ENCODE data around the gene ADGRA3. TPM values are rescaled to one million over a fixed set of nuclear protein-coding genes. Genes with fewer than 3 reads are reported as not detected.

The ADGRA3 gene
- total RNA-seq, 5 donors from 2014 or later (not counting 1 experiment from before 2014, with no cell fraction given): 0.59 to 3.6 (median 1.8) TPM

GRCh38 chr4:22502895-22503814, 12.7 kb downstream of the ADGRA3 start:
- no peak for ATAC-seq (replicated peaks in 1 of 4)
- DNase-seq: no peak
- Histone ChIP-seq H3K27ac (ENCODE audit: low read length) (no peak overlapping the region), H3K9me3 (no peaks in the 10 kb centered on the region), H3K27me3 (replicated peaks in 1 of 2; ENCODE audit: control insufficient read depth in 2 of 2, extremely low read depth in 1 of 2, insufficient read depth in 2 of 2, low read length in 1 of 2) (no peaks in the 10 kb centered on the region), H3K36me3 (ENCODE audit: control insufficient read depth in 2 of 2, extremely low read depth in 1 of 2, insufficient read depth in 1 of 2, low read length in 1 of 2) (no peaks in the 10 kb centered on the region), H3K4me3 (ENCODE audit: control insufficient read depth in 1 of 2, extremely low read depth in 1 of 2, low read length in 1 of 2) (no peak overlapping the region), H3K4me1 (ENCODE audit: control insufficient read depth in 1 of 2, extremely low read depth in 1 of 2, insufficient read depth in 2 of 2, low read length in 2 of 2) (no peaks in the 10 kb centered on the region)
- ChIA-PET CTCF (no interaction called here), POLR2A (no interaction called here)
- no peaks in the 10 kb centered on the region for H3K9me3 Mint-ChIP-seq
- H3K36me3 Mint-ChIP-seq: no peaks in the 10 kb centered on the region
- WGBS (ENCODE audit: insufficient coverage): no CpG with 5 or more reads among the region's 3 CpGs
- peaks cover 0 to 9% (median 5%) of the 10 kb centered on the region in 3 donors for H3K4me1 Mint-ChIP-seq
- no peaks in the 10 kb centered on the region for H3K27me3 Mint-ChIP-seq
- H3K27ac Mint-ChIP-seq: no peak overlapping the region
- H3K4me3 Mint-ChIP-seq: no peak overlapping the region

- CTCF ChIA-PET: no interaction called here
- 100% methylated on average over 1 of the region's 3 CpGs for WGBS (ENCODE audit: insufficient coverage)
- no peaks in the 10 kb centered on the region for H3K27me3 ChIP-seq (replicated peaks in 1 of 2; ENCODE audit: control insufficient read depth in 2 of 2, extremely low read depth in 1 of 2, insufficient read depth in 2 of 2, low read length in 1 of 2)
- Mint-ChIP-seq H3K27me3 (no peaks in the 10 kb centered on the region), H3K9me3 (no peaks in the 10 kb centered on the region), H3K27ac (no peak overlapping the region), H3K4me3 (no peak overlapping the region), H3K36me3 (no peaks in the 10 kb centered on the region), H3K4me1 (peaks cover 0 to 9% (median 5%) of the 10 kb centered on the region in 3 donors)
- H3K27ac ChIP-seq (ENCODE audit: low read length): no peak overlapping the region
- DNase-seq: no peak
- H3K4me3 ChIP-seq (ENCODE audit: control insufficient read depth in 1 of 2, extremely low read depth in 1 of 2, low read length in 1 of 2): no peak overlapping the region
- no peaks in the 10 kb centered on the region for H3K9me3 ChIP-seq
- H3K36me3 ChIP-seq (ENCODE audit: control insufficient read depth in 2 of 2, extremely low read depth in 1 of 2, insufficient read depth in 1 of 2, low read length in 1 of 2): no peaks in the 10 kb centered on the region
- H3K4me1 ChIP-seq (ENCODE audit: control insufficient read depth in 1 of 2, extremely low read depth in 1 of 2, insufficient read depth in 2 of 2, low read length in 2 of 2): no peaks in the 10 kb centered on the region
- POLR2A ChIA-PET: no interaction called here
- no peak for ATAC-seq (replicated peaks in 1 of 4)
Observed at GRCh38 chr4:22501715-22502095, 14.2 kb downstream of the ADGRA3 start.

GRCh38 chr4:22500831-22501714, 14.8 kb downstream of the ADGRA3 start:
- DNase-seq: no peak
- CTCF ChIA-PET: no interaction called here
- peaks cover 0 to 3% (median 0%) of the 10 kb centered on the region in 3 donors for H3K9me3 Mint-ChIP-seq
- peaks cover 0 to 8% (median 5%) of the 10 kb centered on the region in 3 donors for H3K4me1 Mint-ChIP-seq
- H3K27ac Mint-ChIP-seq: no peak overlapping the region
- no peak for ATAC-seq (replicated peaks in 1 of 4)
- 86% methylated on average over 4 of the region's 6 CpGs for WGBS (ENCODE audit: insufficient coverage)
- POLR2A ChIA-PET: no interaction called here
- H3K9me3 ChIP-seq: no peaks in the 10 kb centered on the region
- H3K27me3 ChIP-seq (replicated peaks in 1 of 2; ENCODE audit: control insufficient read depth in 2 of 2, extremely low read depth in 1 of 2, insufficient read depth in 2 of 2, low read length in 1 of 2): no peaks in the 10 kb centered on the region
- H3K27me3 Mint-ChIP-seq: no peaks in the 10 kb centered on the region
- H3K36me3 ChIP-seq (ENCODE audit: control insufficient read depth in 2 of 2, extremely low read depth in 1 of 2, insufficient read depth in 1 of 2, low read length in 1 of 2): no peaks in the 10 kb centered on the region
- H3K4me1 ChIP-seq (ENCODE audit: control insufficient read depth in 1 of 2, extremely low read depth in 1 of 2, insufficient read depth in 2 of 2, low read length in 2 of 2): no peaks in the 10 kb centered on the region
- no peaks in the 10 kb centered on the region for H3K36me3 Mint-ChIP-seq
- H3K4me3 ChIP-seq (ENCODE audit: control insufficient read depth in 1 of 2, extremely low read depth in 1 of 2, low read length in 1 of 2): no peak overlapping the region
- no peak overlapping the region for H3K4me3 Mint-ChIP-seq
- no peak overlapping the region for H3K27ac ChIP-seq (ENCODE audit: low read length)

GRCh38 chr4:22500128-22500611, 15.7 kb downstream of the ADGRA3 start:
- Histone ChIP-seq H3K27ac (ENCODE audit: low read length) (no peak overlapping the region), H3K4me1 (ENCODE audit: control insufficient read depth in 1 of 2, extremely low read depth in 1 of 2, insufficient read depth in 2 of 2, low read length in 2 of 2) (no peaks in the 10 kb centered on the region), H3K36me3 (ENCODE audit: control insufficient read depth in 2 of 2, extremely low read depth in 1 of 2, insufficient read depth in 1 of 2, low read length in 1 of 2) (no peaks in the 10 kb centered on the region), H3K4me3 (ENCODE audit: control insufficient read depth in 1 of 2, extremely low read depth in 1 of 2, low read length in 1 of 2) (no peak overlapping the region), H3K27me3 (replicated peaks in 1 of 2; ENCODE audit: control insufficient read depth in 2 of 2, extremely low read depth in 1 of 2, insufficient read depth in 2 of 2, low read length in 1 of 2) (no peaks in the 10 kb centered on the region), H3K9me3 (no peaks in the 10 kb centered on the region)
- Mint-ChIP-seq H3K27ac (no peak overlapping the region), H3K4me3 (no peak overlapping the region), H3K27me3 (no peaks in the 10 kb centered on the region), H3K4me1 (no peaks in the 10 kb centered on the region), H3K36me3 (no peaks in the 10 kb centered on the region), H3K9me3 (peaks cover 0 to 5% (median under 1%) of the 10 kb centered on the region in 3 donors)
- 100% methylated on average over 2 of the region's 8 CpGs for WGBS (ENCODE audit: insufficient coverage)
- POLR2A ChIA-PET: no interaction called here
- CTCF ChIA-PET: no interaction called here
- ATAC-seq (replicated peaks in 1 of 4) (no peak), DNase-seq (no peak)

- Mint-ChIP-seq H3K36me3 (no peaks in the 10 kb centered on the region), H3K4me1 (no peaks in the 10 kb centered on the region), H3K4me3 (no peak overlapping the region), H3K9me3 (peaks cover 0 to 8% (median 3%) of the 10 kb centered on the region in 3 donors), H3K27ac (no peak overlapping the region), H3K27me3 (no peaks in the 10 kb centered on the region)
- no peaks in the 10 kb centered on the region for H3K4me1 ChIP-seq (ENCODE audit: control insufficient read depth in 1 of 2, extremely low read depth in 1 of 2, insufficient read depth in 2 of 2, low read length in 2 of 2)
- WGBS (ENCODE audit: insufficient coverage): no CpG with 5 or more reads among the region's 6 CpGs
- ATAC-seq (replicated peaks in 1 of 4) (no peak), DNase-seq (no peak)
- no peak overlapping the region for H3K27ac ChIP-seq (ENCODE audit: low read length)
- no peaks in the 10 kb centered on the region for H3K9me3 ChIP-seq
- H3K27me3 ChIP-seq (replicated peaks in 1 of 2; ENCODE audit: control insufficient read depth in 2 of 2, extremely low read depth in 1 of 2, insufficient read depth in 2 of 2, low read length in 1 of 2): no peaks in the 10 kb centered on the region
- H3K4me3 ChIP-seq (ENCODE audit: control insufficient read depth in 1 of 2, extremely low read depth in 1 of 2, low read length in 1 of 2): no peak overlapping the region
- ChIA-PET CTCF (no interaction called here), POLR2A (no interaction called here)
- no peaks in the 10 kb centered on the region for H3K36me3 ChIP-seq (ENCODE audit: control insufficient read depth in 2 of 2, extremely low read depth in 1 of 2, insufficient read depth in 1 of 2, low read length in 1 of 2)
Observed at GRCh38 chr4:22498866-22499265, 17.0 kb downstream of the ADGRA3 start.

- Histone ChIP-seq H3K4me3 (ENCODE audit: control insufficient read depth in 1 of 2, extremely low read depth in 1 of 2, low read length in 1 of 2) (no peak overlapping the region), H3K27ac (ENCODE audit: low read length) (no peak overlapping the region), H3K27me3 (replicated peaks in 1 of 2; ENCODE audit: control insufficient read depth in 2 of 2, extremely low read depth in 1 of 2, insufficient read depth in 2 of 2, low read length in 1 of 2) (no peaks in the 10 kb centered on the region), H3K9me3 (no peaks in the 10 kb centered on the region), H3K36me3 (ENCODE audit: control insufficient read depth in 2 of 2, extremely low read depth in 1 of 2, insufficient read depth in 1 of 2, low read length in 1 of 2) (no peaks in the 10 kb centered on the region), H3K4me1 (ENCODE audit: control insufficient read depth in 1 of 2, extremely low read depth in 1 of 2, insufficient read depth in 2 of 2, low read length in 2 of 2) (no peaks in the 10 kb centered on the region)
- Mint-ChIP-seq H3K27me3 (no peaks in the 10 kb centered on the region), H3K4me3 (no peak overlapping the region), H3K27ac (no peak overlapping the region), H3K9me3 (peaks cover 0 to 8% (median 7%) of the 10 kb centered on the region in 3 donors), H3K36me3 (no peaks in the 10 kb centered on the region), H3K4me1 (no peaks in the 10 kb centered on the region)
- ATAC-seq (replicated peaks in 1 of 4) (no peak), DNase-seq (no peak)
- WGBS (ENCODE audit: insufficient coverage): 90% methylated on average over 2 of the region's 6 CpGs
- ChIA-PET POLR2A (no interaction called here), CTCF (no interaction called here)
Observed at GRCh38 chr4:22496165-22496813, 19.6 kb downstream of the ADGRA3 start.

Data from T-cell (primary cell).